ENCODE data around the gene SPTB.

Gene SPTB

DNA sequence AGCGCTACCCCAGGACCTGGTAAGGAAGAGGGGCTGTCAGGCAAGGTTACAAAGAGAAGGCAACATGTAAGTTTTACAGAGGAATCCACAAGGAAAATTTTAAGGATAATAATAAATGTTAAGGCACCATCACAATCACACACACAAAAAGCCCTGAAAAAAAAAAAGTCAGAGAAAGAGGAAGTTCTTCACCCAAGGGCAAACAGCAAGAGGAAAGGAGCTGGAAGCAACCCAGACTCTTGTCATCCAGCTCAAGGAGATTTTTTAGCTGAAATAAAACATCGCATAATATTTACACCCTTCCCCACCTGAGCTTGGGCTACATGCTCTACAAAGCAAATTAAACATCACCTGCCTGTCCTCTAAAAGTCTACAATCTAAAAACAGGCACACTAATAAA, 9.5 kb downstream of the SPTB start:
- no peak overlapping the region for H3K27ac ChIP-seq (ENCODE audit: low read depth, low read length)
- no peaks in the 10 kb centered on the region for H3K36me3 ChIP-seq (ENCODE audit: control insufficient read depth in 1 of 2, insufficient read depth in 2 of 2, low read length in 2 of 2)
- no peaks in the 10 kb centered on the region for H3K4me1 ChIP-seq (ENCODE audit: control insufficient read depth in 1 of 2, insufficient read depth in 2 of 2, low read length in 2 of 2)
- H3K4me3 ChIP-seq (ENCODE audit: low read depth in 1 of 2, low read length in 2 of 2), result no peak overlapping the region
- no peaks in the 10 kb centered on the region for H3K9me3 ChIP-seq (ENCODE audit: control insufficient read depth in 1 of 2, low read length in 2 of 2)
- H3K27me3 ChIP-seq (ENCODE audit: control insufficient read depth in 1 of 2, insufficient read depth in 2 of 2, low read length in 2 of 2), result peaks cover 6 to 9% of the 10 kb centered on the region in 2 donors
- H3K9ac ChIP-seq (ENCODE audit: low read depth in 1 of 2, low read length in 2 of 2), result no peak overlapping the region

DNA sequence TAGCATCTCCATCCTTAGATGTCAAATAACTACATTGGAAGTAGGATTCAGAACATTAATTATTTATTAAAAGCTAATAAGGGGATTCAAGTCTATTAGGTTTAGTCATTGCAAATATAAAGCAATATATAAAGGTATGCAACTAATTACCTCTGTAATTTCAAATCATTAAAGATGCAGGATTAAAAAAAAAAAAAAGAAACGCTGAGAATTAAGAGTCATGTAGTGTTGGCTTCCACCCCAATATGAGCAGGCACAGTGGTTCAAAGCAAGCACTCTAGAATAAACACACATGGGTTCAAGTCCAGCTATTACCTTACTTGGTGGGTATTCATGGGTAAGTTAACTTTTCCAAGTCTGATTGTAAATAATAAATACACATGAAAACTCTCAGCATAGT, 10.9 kb downstream of the SPTB start:
- Histone ChIP-seq H3K4me1 (ENCODE audit: control insufficient read depth in 1 of 2, insufficient read depth in 2 of 2, low read length in 2 of 2) (no peaks in the 10 kb centered on the region), H3K4me3 (ENCODE audit: low read depth in 1 of 2, low read length in 2 of 2) (no peak overlapping the region), H3K9me3 (ENCODE audit: control insufficient read depth in 1 of 2, low read length in 2 of 2) (no peaks in the 10 kb centered on the region), H3K36me3 (ENCODE audit: control insufficient read depth in 1 of 2, insufficient read depth in 2 of 2, low read length in 2 of 2) (no peaks in the 10 kb centered on the region), H3K27me3 (ENCODE audit: control insufficient read depth in 1 of 2, insufficient read depth in 2 of 2, low read length in 2 of 2) (peaks cover 9 to 12% of the 10 kb centered on the region in 2 donors), H3K9ac (ENCODE audit: low read depth in 1 of 2, low read length in 2 of 2) (no peak overlapping the region), H3K27ac (ENCODE audit: low read depth, low read length) (no peak overlapping the region)

DNA sequence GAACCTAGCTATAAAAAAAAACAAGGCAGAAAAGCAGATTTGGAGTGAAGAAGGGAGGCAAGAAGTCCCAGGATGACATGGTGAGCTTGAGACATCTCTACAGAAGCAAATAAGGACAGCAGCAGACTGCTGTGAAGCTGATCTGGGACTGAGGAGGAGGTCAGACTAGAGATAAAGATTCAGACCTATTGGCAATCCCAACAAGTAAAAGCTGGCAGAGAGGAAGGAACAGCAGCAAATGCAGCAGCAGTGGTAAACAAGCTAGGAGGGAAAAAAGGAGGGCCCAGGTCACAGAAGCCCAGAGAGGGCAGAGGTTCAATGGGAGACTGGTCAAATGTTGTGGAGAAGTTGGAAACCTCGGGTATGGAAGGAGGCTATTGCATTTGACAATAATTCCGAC, 11.3 kb downstream of the SPTB start:
- H3K9ac ChIP-seq (ENCODE audit: low read depth in 1 of 2, low read length in 2 of 2), result no peak overlapping the region
- no peaks in the 10 kb centered on the region for H3K4me1 ChIP-seq (ENCODE audit: control insufficient read depth in 1 of 2, insufficient read depth in 2 of 2, low read length in 2 of 2)
- no peak overlapping the region for H3K27ac ChIP-seq (ENCODE audit: low read depth, low read length)
- H3K4me3 ChIP-seq (ENCODE audit: low read depth in 1 of 2, low read length in 2 of 2), result no peak overlapping the region
- no peaks in the 10 kb centered on the region for H3K36me3 ChIP-seq (ENCODE audit: control insufficient read depth in 1 of 2, insufficient read depth in 2 of 2, low read length in 2 of 2)
- H3K9me3 ChIP-seq (ENCODE audit: control insufficient read depth in 1 of 2, low read length in 2 of 2), result no peaks in the 10 kb centered on the region
- H3K27me3 ChIP-seq (ENCODE audit: control insufficient read depth in 1 of 2, insufficient read depth in 2 of 2, low read length in 2 of 2), result peaks cover 9 to 12% of the 10 kb centered on the region in 2 donors

DNA sequence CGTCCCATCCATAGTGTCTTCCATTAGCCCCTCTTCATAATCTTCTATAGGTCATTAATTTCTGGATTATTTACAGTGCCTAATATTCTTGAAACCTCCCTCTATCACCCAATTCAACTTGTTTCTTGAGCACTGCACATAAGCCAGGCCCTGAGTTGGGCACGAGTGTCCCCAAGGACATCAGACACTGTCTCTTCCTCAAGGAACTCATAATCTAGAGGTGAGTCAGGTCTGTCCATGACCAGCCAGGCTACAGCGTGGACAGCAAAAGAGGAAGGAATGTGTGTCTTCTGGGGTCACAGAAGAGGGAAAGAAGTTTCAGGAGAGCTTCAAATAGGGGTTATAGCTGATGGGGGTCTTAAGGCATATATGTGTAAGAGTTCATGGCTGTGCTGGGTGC, 12.5 kb downstream of the SPTB start:
- H3K27me3 ChIP-seq (ENCODE audit: control insufficient read depth in 1 of 2, insufficient read depth in 2 of 2, low read length in 2 of 2), result peaks cover 5 to 12% of the 10 kb centered on the region in 2 donors
- H3K27ac ChIP-seq (ENCODE audit: low read depth, low read length), result no peak overlapping the region
- no peaks in the 10 kb centered on the region for H3K36me3 ChIP-seq (ENCODE audit: control insufficient read depth in 1 of 2, insufficient read depth in 2 of 2, low read length in 2 of 2)
- no peak overlapping the region for H3K9ac ChIP-seq (ENCODE audit: low read depth in 1 of 2, low read length in 2 of 2)
- H3K9me3 ChIP-seq (ENCODE audit: control insufficient read depth in 1 of 2, low read length in 2 of 2), result no peaks in the 10 kb centered on the region
- H3K4me3 ChIP-seq (ENCODE audit: low read depth in 1 of 2, low read length in 2 of 2), result no peak overlapping the region
- H3K4me1 ChIP-seq (ENCODE audit: control insufficient read depth in 1 of 2, insufficient read depth in 2 of 2, low read length in 2 of 2), result no peaks in the 10 kb centered on the region

DNA sequence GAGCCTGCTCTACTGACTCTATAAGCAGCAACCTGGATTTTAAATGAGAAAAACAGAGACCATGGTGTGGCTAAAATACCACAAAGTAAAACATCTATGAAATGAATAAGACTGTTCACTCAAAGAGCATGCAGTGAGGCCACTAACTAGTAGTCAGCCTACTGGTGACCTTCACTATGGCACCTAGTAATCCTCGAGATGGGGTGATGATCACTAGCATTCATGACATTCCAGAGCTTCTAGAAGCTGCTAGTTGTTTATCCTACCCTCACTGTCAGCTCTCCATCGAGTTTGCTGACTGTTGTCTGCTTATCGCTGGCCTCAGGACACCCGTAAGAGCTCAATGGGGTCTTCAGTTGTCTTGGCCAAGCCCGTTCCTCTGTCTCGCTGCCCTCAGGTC, 13.7 kb downstream of the SPTB start:
- no peaks in the 10 kb centered on the region for H3K36me3 ChIP-seq (ENCODE audit: control insufficient read depth in 1 of 2, insufficient read depth in 2 of 2, low read length in 2 of 2)
- H3K27ac ChIP-seq (ENCODE audit: low read depth, low read length), result no peak overlapping the region
- no peak overlapping the region for H3K9ac ChIP-seq (ENCODE audit: low read depth in 1 of 2, low read length in 2 of 2)
- H3K9me3 ChIP-seq (ENCODE audit: control insufficient read depth in 1 of 2, low read length in 2 of 2), result no peaks in the 10 kb centered on the region
- H3K27me3 ChIP-seq (ENCODE audit: control insufficient read depth in 1 of 2, insufficient read depth in 2 of 2, low read length in 2 of 2), result peaks cover 5 to 12% of the 10 kb centered on the region in 2 donors
- H3K4me1 ChIP-seq (ENCODE audit: control insufficient read depth in 1 of 2, insufficient read depth in 2 of 2, low read length in 2 of 2), result no peaks in the 10 kb centered on the region
- H3K4me3 ChIP-seq (ENCODE audit: low read depth in 1 of 2, low read length in 2 of 2), result no peak overlapping the region

DNA sequence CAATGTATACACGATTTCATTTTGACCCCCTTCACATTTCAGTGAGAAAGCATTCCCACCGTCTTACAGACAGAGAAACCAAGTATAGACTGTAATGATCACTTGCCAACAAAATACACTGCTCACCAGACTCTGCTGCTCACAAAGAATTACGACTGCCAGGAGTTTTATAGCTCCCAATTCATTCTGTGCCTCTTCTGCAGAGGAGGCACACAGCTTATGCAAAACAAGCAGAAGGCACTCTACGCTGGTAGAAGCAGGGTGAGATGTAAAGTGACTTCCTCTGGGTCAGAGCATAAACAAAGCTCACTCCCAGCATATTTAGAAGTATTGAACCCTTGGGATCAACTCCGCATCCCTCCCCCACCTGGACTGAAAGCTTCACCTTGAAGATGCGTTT, 14.6 kb downstream of the SPTB start:
- Histone ChIP-seq H3K9me3 (ENCODE audit: control insufficient read depth in 1 of 2, low read length in 2 of 2) (no peaks in the 10 kb centered on the region), H3K27me3 (ENCODE audit: control insufficient read depth in 1 of 2, insufficient read depth in 2 of 2, low read length in 2 of 2) (peaks cover 5 to 12% of the 10 kb centered on the region in 2 donors), H3K36me3 (ENCODE audit: control insufficient read depth in 1 of 2, insufficient read depth in 2 of 2, low read length in 2 of 2) (no peaks in the 10 kb centered on the region), H3K27ac (ENCODE audit: low read depth, low read length) (no peak overlapping the region), H3K9ac (ENCODE audit: low read depth in 1 of 2, low read length in 2 of 2) (no peak overlapping the region), H3K4me3 (ENCODE audit: low read depth in 1 of 2, low read length in 2 of 2) (no peak overlapping the region), H3K4me1 (ENCODE audit: control insufficient read depth in 1 of 2, insufficient read depth in 2 of 2, low read length in 2 of 2) (no peaks in the 10 kb centered on the region)

DNA sequence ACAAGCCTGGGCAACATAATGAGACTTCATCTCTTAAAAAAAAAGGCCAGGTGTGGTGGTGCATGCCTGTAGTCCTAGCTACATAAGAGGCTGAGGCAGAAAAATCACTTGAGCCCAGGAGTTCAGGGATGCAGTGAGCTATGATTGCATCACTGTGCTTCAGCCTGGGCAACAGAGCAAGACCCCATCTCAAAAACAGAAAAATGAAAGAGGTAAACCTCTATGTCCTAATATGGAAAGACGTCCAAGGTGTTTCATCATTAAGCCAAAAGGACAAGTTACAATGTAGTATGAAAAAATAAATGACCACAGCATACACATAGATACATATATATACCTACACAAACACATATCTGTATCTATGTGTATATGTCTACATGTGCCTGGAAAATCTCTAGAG, 15.4 kb downstream of the SPTB start:
- no peaks in the 10 kb centered on the region for H3K9me3 ChIP-seq (ENCODE audit: control insufficient read depth in 1 of 2, low read length in 2 of 2)
- H3K36me3 ChIP-seq (ENCODE audit: control insufficient read depth in 1 of 2, insufficient read depth in 2 of 2, low read length in 2 of 2), result no peaks in the 10 kb centered on the region
- peaks cover 5 to 12% of the 10 kb centered on the region in 2 donors for H3K27me3 ChIP-seq (ENCODE audit: control insufficient read depth in 1 of 2, insufficient read depth in 2 of 2, low read length in 2 of 2)
- no peak overlapping the region for H3K27ac ChIP-seq (ENCODE audit: low read depth, low read length)
- no peaks in the 10 kb centered on the region for H3K4me1 ChIP-seq (ENCODE audit: control insufficient read depth in 1 of 2, insufficient read depth in 2 of 2, low read length in 2 of 2)
- no peak overlapping the region for H3K4me3 ChIP-seq (ENCODE audit: low read depth in 1 of 2, low read length in 2 of 2)
- no peak overlapping the region for H3K9ac ChIP-seq (ENCODE audit: low read depth in 1 of 2, low read length in 2 of 2)

DNA sequence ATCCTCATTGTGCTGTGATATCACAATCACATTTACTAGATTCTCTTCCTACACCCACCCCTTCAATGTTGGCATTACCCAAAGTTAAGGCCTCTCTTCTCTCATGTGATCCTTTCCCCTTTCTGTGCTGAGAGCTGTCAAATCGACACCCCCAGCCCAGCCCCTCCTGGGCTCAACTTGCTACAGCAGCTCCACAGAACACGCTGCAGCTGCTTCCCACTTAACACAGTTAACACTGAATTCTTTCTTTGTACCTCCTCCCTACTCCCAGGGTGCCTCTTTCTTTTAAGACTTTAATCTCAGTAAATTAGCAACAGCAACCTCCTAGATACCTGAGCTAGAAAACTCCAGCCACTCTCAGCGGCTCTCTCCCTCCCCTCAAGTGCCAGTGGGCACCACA, 17.8 kb downstream of the SPTB start:
- H3K9me3 ChIP-seq (ENCODE audit: control insufficient read depth in 1 of 2, low read length in 2 of 2), result no peaks in the 10 kb centered on the region

DNA sequence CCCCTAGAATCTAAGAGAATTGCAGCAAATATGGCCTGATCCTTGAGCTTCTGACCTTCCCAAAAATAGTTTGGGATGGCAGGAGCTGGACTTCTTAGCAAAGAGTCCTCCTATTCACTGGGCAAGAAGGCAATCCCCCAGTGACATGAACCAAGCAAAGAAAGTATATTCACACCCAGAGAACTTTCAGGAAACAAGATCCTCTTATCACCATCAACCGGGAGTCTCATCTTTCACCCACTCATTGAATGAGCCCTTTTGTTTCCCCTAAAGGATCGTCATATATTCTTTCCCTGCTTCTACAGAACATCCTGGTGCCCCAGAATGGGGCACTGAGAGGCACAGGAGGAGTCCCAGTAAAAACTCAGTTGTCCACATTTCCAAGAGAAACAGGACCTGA, 19.7 kb downstream of the SPTB start:
- Histone ChIP-seq H3K4me1 (ENCODE audit: control insufficient read depth in 1 of 2, insufficient read depth in 2 of 2, low read length in 2 of 2) (no peaks in the 10 kb centered on the region), H3K4me3 (ENCODE audit: low read depth in 1 of 2, low read length in 2 of 2) (no peak overlapping the region), H3K9me3 (ENCODE audit: control insufficient read depth in 1 of 2, low read length in 2 of 2) (no peaks in the 10 kb centered on the region), H3K36me3 (ENCODE audit: control insufficient read depth in 1 of 2, insufficient read depth in 2 of 2, low read length in 2 of 2) (no peaks in the 10 kb centered on the region), H3K27me3 (ENCODE audit: control insufficient read depth in 1 of 2, insufficient read depth in 2 of 2, low read length in 2 of 2) (peaks cover 3 to 9% of the 10 kb centered on the region in 2 donors), H3K27ac (ENCODE audit: low read depth, low read length) (no peak overlapping the region), H3K9ac (ENCODE audit: low read depth in 1 of 2, low read length in 2 of 2) (no peak overlapping the region)

More for the DNA sequence above, 17.8 kb downstream of the SPTB start:
- Histone ChIP-seq H3K4me1 (ENCODE audit: control insufficient read depth in 1 of 2, insufficient read depth in 2 of 2, low read length in 2 of 2) (no peaks in the 10 kb centered on the region), H3K9ac (ENCODE audit: low read depth in 1 of 2, low read length in 2 of 2) (no peak overlapping the region), H3K4me3 (ENCODE audit: low read depth in 1 of 2, low read length in 2 of 2) (no peak overlapping the region), H3K36me3 (ENCODE audit: control insufficient read depth in 1 of 2, insufficient read depth in 2 of 2, low read length in 2 of 2) (no peaks in the 10 kb centered on the region), H3K27me3 (ENCODE audit: control insufficient read depth in 1 of 2, insufficient read depth in 2 of 2, low read length in 2 of 2) (peaks cover 3 to 15% of the 10 kb centered on the region in 2 donors), H3K27ac (ENCODE audit: low read depth, low read length) (no peak overlapping the region)

DNA sequence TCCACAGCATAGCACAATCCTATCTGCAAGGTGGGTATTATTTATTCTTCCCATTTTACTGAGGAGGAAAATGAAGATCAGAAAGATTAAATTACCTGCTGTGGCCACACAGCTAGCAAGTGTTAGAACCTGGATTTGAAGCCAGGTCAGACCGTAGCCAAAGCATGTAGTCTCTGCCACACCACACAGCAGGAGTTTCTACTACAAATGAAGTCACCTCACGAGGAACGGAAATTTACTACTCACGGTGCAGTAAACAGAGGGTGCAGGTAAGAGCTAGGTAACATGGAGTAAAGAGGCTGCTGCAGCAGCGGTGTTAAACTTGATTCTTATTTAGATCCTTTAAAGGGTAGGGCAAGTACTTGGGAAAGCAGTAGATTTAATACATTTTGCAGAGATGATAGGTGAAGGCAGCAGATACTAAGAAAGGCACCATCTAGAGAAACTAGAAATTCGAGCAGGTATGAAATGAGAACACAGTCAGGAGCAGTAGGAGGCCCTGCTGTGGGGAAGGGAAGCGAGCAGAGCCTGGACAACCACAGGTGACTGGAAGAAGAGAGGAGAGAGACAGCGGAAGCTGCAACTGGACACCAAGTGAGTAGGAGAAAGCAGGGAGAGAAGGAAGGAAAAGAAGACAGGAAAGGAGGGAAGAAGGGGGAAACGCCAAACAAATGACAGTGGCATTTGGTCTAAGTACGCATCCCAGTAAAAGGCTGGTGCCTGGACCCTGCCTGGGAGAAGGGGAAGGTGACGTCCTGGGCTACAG, 21.5 kb downstream of the SPTB start:
- Histone ChIP-seq H3K9ac (ENCODE audit: low read depth in 1 of 2, low read length in 2 of 2) (no peak overlapping the region), H3K4me3 (ENCODE audit: low read depth in 1 of 2, low read length in 2 of 2) (no peak overlapping the region), H3K4me1 (ENCODE audit: control insufficient read depth in 1 of 2, insufficient read depth in 2 of 2, low read length in 2 of 2) (no peaks in the 10 kb centered on the region), H3K27me3 (ENCODE audit: control insufficient read depth in 1 of 2, insufficient read depth in 2 of 2, low read length in 2 of 2) (peaks cover 3% of the 10 kb centered on the region in 2 donors), H3K9me3 (ENCODE audit: control insufficient read depth in 1 of 2, low read length in 2 of 2) (no peaks in the 10 kb centered on the region), H3K27ac (ENCODE audit: low read depth, low read length) (no peak overlapping the region), H3K36me3 (ENCODE audit: control insufficient read depth in 1 of 2, insufficient read depth in 2 of 2, low read length in 2 of 2) (no peaks in the 10 kb centered on the region)
